GM12878 (cell line): ENCODE measurements around the gene ZWILCH. TPM values are rescaled to one million over a fixed set of nuclear protein-coding genes. Genes with fewer than 3 reads are reported as not detected.

Experiments used
- ATAC-seq: fragments of 200-7000 bp; cut with Tn5 transposase; 3 replicates; pipeline ENCODE4 v1.9.1; 2020; ENCODE audit warnings: mild to moderate bottlenecking, moderate library complexity
- BruUV-seq: library from RNA; stranded (reverse); fragments of 400-500 nt; replicated peaks from 2 replicates; lab custom pipeline; 2021; lab: Mats Ljungman, UMichigan
- CTCF ChIA-PET: fragments of 300-600 bp; sonication (Branson Sonifier 250); formaldehyde crosslinking; extraction: SDS; loops from one replicate; lab custom pipeline; 2021; ENCODE audit warnings: inconsistent platforms; lab: Yijun Ruan, JAX
- POLR2A ChIA-PET: fragments of 350-600 bp; formaldehyde crosslinking; extraction: SDS; loops from one replicate; lab custom pipeline; 2021; ENCODE audit warnings: inconsistent platforms; lab: Charles Lee
- RAD21 ChIA-PET: fragments of 300-600 bp; sonication (Branson Sonifier 250); formaldehyde crosslinking; loops from one replicate; lab custom pipeline; 2023; ENCODE audit warnings: antibody characterized with exemption; ENCODE audit not compliant: unreplicated experiment; lab: Charles Lee
- SMC1A ChIA-PET: fragments of 300-600 bp; sonication (Branson Sonifier 250); formaldehyde crosslinking; loops from one replicate; lab custom pipeline; 2023; ENCODE audit not compliant: unreplicated experiment, uncharacterized antibody; lab: Charles Lee
- DNase-seq: peaks from one replicate; pipeline ENCODE4 v3.0.0-alpha.2; 2011; ENCODE audit warnings: low read depth, low spot score
- FAIRE-seq: peaks from 3 replicates; lab custom pipeline; 2011; peaks lifted over from hg19 to GRCh38; lab: Jason Lieb, UNC
- H2AFZ ChIP-seq: 2 replicates; pipeline ENCODE4 v1.6.0; 2011; ENCODE audit warnings: low read depth, low read length, control low read depth; ENCODE audit not compliant: control insufficient read depth
- H3K27ac ChIP-seq: 2 replicates; pipeline ENCODE4 v1.5.1; 2011; ENCODE audit warnings: control low read depth; ENCODE audit not compliant: control insufficient read depth, insufficient read depth
- H3K27me3 ChIP-seq, 2 experiments: replicated peaks in 1 of 2; 2 replicates each; pipeline versions ENCODE4 v1.6.0 to v1.6.1; 2011; ENCODE audit warnings: low read length in 1 of 2; ENCODE audit not compliant: control insufficient read depth in 2 of 2, insufficient read depth in 2 of 2
- H3K36me3 ChIP-seq, 2 experiments: 2 replicates each; pipeline ENCODE4 v1.5.1; 2011; ENCODE audit warnings: low read length in 1 of 2; ENCODE audit not compliant: control insufficient read depth in 2 of 2, insufficient read depth in 2 of 2
- H3K4me1 ChIP-seq: 2 replicates; pipeline ENCODE4 v1.6.1; 2011; ENCODE audit warnings: mild to moderate bottlenecking, low read length, moderate library complexity, mixed read lengths; ENCODE audit not compliant: control insufficient read depth, insufficient read depth
- H3K4me2 ChIP-seq: 2 replicates; pipeline ENCODE4 v1.6.0; 2011; ENCODE audit warnings: control low read depth; ENCODE audit not compliant: control insufficient read depth, insufficient read depth
- H3K4me3 ChIP-seq: fragments of 200-600 bp; sonication (generic); 2 replicates; pipeline ENCODE4 v1.5.1; 2016
- H3K79me2 ChIP-seq: 2 replicates; pipeline ENCODE4 v1.6.0; 2011; ENCODE audit warnings: low read length; ENCODE audit not compliant: control insufficient read depth, insufficient read depth
- H3K9ac ChIP-seq: 2 replicates; pipeline ENCODE4 v1.8.0; 2011; ENCODE audit warnings: low read length, control low read depth, mixed read lengths; ENCODE audit not compliant: control insufficient read depth, insufficient read depth
- H3K9me3 ChIP-seq: replicated peaks from 3 replicates; pipeline ENCODE4 v1.5.1; 2011; ENCODE audit warnings: mild to moderate bottlenecking, low read length; ENCODE audit not compliant: control insufficient read depth, insufficient read depth
- H4K20me1 ChIP-seq: 2 replicates; pipeline ENCODE4 v1.6.0; 2011; ENCODE audit not compliant: control insufficient read depth, insufficient read depth
- ATF7 ChIP-seq: fragments of 450-650 bp; IDR thresholded peaks from 2 replicates; pipeline ENCODE4 v1.6.1; 2016; ENCODE audit warnings: low read depth, mild to moderate bottlenecking
- EGR1 ChIP-seq, 2 experiments: IDR thresholded peaks; 1 replicate in 1 of 2; 2 replicates in 1 of 2; pipeline ENCODE4 v1.6.1; 2011 to 2012; ENCODE audit warnings: low read depth in 2 of 2, low read length in 2 of 2, borderline replicate concordance in 1 of 2, mild to moderate bottlenecking in 1 of 2, moderate library complexity in 1 of 2
- FOS ChIP-seq: IDR thresholded peaks from 3 replicates; pipeline ENCODE4 v1.6.1; 2011; ENCODE audit warnings: borderline replicate concordance; ENCODE audit not compliant: insufficient read length; ENCODE audit errors: extremely low read depth
- FOXM1 ChIP-seq: IDR thresholded peaks from 2 replicates; pipeline ENCODE4 v1.6.1; 2012; ENCODE audit warnings: low read depth, mild to moderate bottlenecking, inconsistent platforms, low read length, moderate library complexity
- RELB ChIP-seq: fragments of 450-650 bp; IDR thresholded peaks from 2 replicates; pipeline ENCODE4 v1.6.1; 2017; ENCODE audit warnings: low read depth, mild to moderate bottlenecking, moderate library complexity
- STAT3 ChIP-seq: IDR thresholded peaks from 2 replicates; pipeline ENCODE4 v1.6.1; 2011; ENCODE audit warnings: low read depth, low read length, improper control_type of control experiment
- TBL1XR1 ChIP-seq: IDR thresholded peaks from 2 replicates; pipeline ENCODE4 v1.6.1; 2012; ENCODE audit warnings: low read depth, low read length, improper control_type of control experiment
- ZNF24 ChIP-seq: fragments of 450-650 bp; IDR thresholded peaks from 2 replicates; pipeline ENCODE4 v1.6.1; 2017; ENCODE audit warnings: antibody characterized with exemption, mild to moderate bottlenecking
- WGBS: methylation state at CpG from one replicate; pipeline ENCODE4 v1.1.6; 2016; ENCODE audit warnings: low lambda C conversion rate; ENCODE audit not compliant: insufficient replicate concordance, insufficient coverage; ENCODE audit errors: missing lambda C conversion rate; 5-methylcytosine and 5-hydroxymethylcytosine counted together
- in situ Hi-C: fragments of 300-500 bp; cut with MboI; formaldehyde crosslinking; loops from 9 replicates; pipeline ENCODE4 v1.14.3; 2018; ENCODE audit warnings: mixed read lengths
- intact Hi-C: fragments of 100-400 bp; cut with micrococcal nuclease; formaldehyde crosslinking; loops from one replicate; pipeline ENCODE4 v1.14.2; 2022; ENCODE audit not compliant: unreplicated experiment
- polyA plus RNA-seq, 11 experiments: library from polyadenylated mRNA; depleted of rRNA in 4 of 11; unstranded in 6 of 11; stranded (reverse) in 5 of 11; fragments of >200 nt; fragmentation: Nextera tagmentation in 4 of 11; fragmentation: Illumina TruSeq in 1 of 11; extraction: Ambion mirVana in 4 of 11; extraction: Trizol in 1 of 11; gene quantifications; 1 replicate in 1 of 11; 2 replicates in 10 of 11; pipeline versions ENCODE4 v1.2.1 to v1.2.3, GENCODE V29; 2011 to 2016; ENCODE audit warnings: inconsistent platforms in 2 of 11, missing spikeins in 2 of 11, low read depth in 1 of 11
- total RNA-seq, 4 experiments: library from RNA; depleted of rRNA in 3 of 4; stranded (reverse); fragments of >200 nt in 3 of 4; fragmentation: Illumina TruSeq in 1 of 4; extraction: Trizol in 1 of 4; gene quantifications; 2 replicates each; pipeline versions ENCODE4 v1.2.1 to v1.2.3, GENCODE V29; 2013 to 2021
- TF ChIP-seq, protein P1 (sequence below): IDR thresholded peaks from 2 replicates; pipeline ENCODE4 v1.6.1; 2012; ENCODE audit warnings: mild to moderate bottlenecking, low read depth, low read length

The ZWILCH gene
- total and polyA plus RNA-seq, 10 of the 15 experiments (the other 5 are each of a cell fraction or from before 2014, with no cell fraction given) = 15.6 to 73.9 (median 32.4) TPM

- Histone ChIP-seq H3K4me2 (no peak overlapping the region), H3K27me3 (peaks cover 0 to 2% of the 10 kb centered on the region in 2 experiments; a peak in 1 of 4 replicates), H3K4me1 (no peaks in the 10 kb centered on the region), H3K4me3 (no peak overlapping the region), H3K9me3 (no peaks in the 10 kb centered on the region), H3K36me3 (no peaks in the 10 kb centered on the region), H4K20me1 (no peaks in the 10 kb centered on the region), H3K79me2 (no peaks in the 10 kb centered on the region), H3K9ac (no peak overlapping the region), H2AFZ (no peak overlapping the region), H3K27ac (no peak overlapping the region)
- ATAC-seq (no peak), DNase-seq (no peak), FAIRE-seq (no peak)
- SMC1A ChIA-PET = no interaction called here
- CTCF ChIA-PET = no interaction called here
- POLR2A ChIA-PET = no interaction called here
- WGBS = 66% methylated on average over 5 of the region's 5 CpGs
- RAD21 ChIA-PET = no interaction called here
- intact Hi-C loops (no loop called here), in situ Hi-C loops (no loop called here)
- TF ChIP-seq FOS (no peak), ATF7 (no peak), EGR1 (IDR thresholded peaks at IDR 0.05; ENCODE audit: borderline replicate concordance in 1 of 2, low read depth in 2 of 2, low read length in 2 of 2) (no peak), ZNF24 (no peak), TBL1XR1 (no peak), FOXM1 (no peak), STAT3 (no peak), RELB (no peak)
- TF ChIP-seq, protein P1, sequence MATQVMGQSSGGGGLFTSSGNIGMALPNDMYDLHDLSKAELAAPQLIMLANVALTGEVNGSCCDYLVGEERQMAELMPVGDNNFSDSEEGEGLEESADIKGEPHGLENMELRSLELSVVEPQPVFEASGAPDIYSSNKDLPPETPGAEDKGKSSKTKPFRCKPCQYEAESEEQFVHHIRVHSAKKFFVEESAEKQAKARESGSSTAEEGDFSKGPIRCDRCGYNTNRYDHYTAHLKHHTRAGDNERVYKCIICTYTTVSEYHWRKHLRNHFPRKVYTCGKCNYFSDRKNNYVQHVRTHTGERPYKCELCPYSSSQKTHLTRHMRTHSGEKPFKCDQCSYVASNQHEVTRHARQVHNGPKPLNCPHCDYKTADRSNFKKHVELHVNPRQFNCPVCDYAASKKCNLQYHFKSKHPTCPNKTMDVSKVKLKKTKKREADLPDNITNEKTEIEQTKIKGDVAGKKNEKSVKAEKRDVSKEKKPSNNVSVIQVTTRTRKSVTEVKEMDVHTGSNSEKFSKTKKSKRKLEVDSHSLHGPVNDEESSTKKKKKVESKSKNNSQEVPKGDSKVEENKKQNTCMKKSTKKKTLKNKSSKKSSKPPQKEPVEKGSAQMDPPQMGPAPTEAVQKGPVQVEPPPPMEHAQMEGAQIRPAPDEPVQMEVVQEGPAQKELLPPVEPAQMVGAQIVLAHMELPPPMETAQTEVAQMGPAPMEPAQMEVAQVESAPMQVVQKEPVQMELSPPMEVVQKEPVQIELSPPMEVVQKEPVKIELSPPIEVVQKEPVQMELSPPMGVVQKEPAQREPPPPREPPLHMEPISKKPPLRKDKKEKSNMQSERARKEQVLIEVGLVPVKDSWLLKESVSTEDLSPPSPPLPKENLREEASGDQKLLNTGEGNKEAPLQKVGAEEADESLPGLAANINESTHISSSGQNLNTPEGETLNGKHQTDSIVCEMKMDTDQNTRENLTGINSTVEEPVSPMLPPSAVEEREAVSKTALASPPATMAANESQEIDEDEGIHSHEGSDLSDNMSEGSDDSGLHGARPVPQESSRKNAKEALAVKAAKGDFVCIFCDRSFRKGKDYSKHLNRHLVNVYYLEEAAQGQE = no peak
- BruUV-seq = no TSS peak
Observed at GRCh38 chr15:66587749-66588148, 82.6 kb downstream of the ZWILCH start.
